ENCODE measurements around the gene ARHGAP40. TPM values are rescaled to one million over a fixed set of nuclear protein-coding genes. Genes with fewer than 3 reads are reported as not detected.

The ARHGAP40 gene
- total RNA-seq, result 15.1 and 16.5 TPM in 2 replicates

GRCh38 chr20:38601216-38602184 lies at the start of gene ARHGAP40:
ARHGAP40 (plus strand) TSS chr20:38601809.

GRCh38 chr20:38581013-38581412 lies 20.6 kb upstream of the ARHGAP40 start, which contains the start of gene ADIG:
ADIG (plus strand) TSS chr20:38581197; CDS start chr20:38581251, 54 bp downstream.

Other genes starting within 250 kb of the ARHGAP40 start
- gene SNHG17, start 166.5 kb upstream of the ARHGAP40 start, total RNA-seq, result 7.1 and 9.2 TPM in 2 replicates
- 39.7 and 44.9 TPM in 2 replicates for gene RALGAPB, start 129.0 kb upstream of the ARHGAP40 start, total RNA-seq
- gene ADIG, start 20.6 kb upstream of the ARHGAP40 start, total RNA-seq, result not detected in 2 replicates
- not detected in 2 replicates for gene SLC32A1, start 122.7 kb downstream of the ARHGAP40 start, total RNA-seq
- 5.1 and 8.8 TPM in 2 replicates for gene ACTR5, start 146.7 kb downstream of the ARHGAP40 start, total RNA-seq
- gene PPP1R16B, start 203.9 kb downstream of the ARHGAP40 start, total RNA-seq, result under 0.01 TPM in 2 replicates

Measured in placental epithelial cell (primary cell).